MM.1S (cell line): ENCODE results near the gene AP2S1.

Experiments
- DNase-seq: peaks from one replicate; pipeline ENCODE4 v3.0.0-alpha.2; 2015
- H2AFZ ChIP-seq: fragments of 300-600 bp; sonication (generic); 2 replicates; pipeline ENCODE4 v1.6.0; 2016; ENCODE audit warnings: antibody characterized with exemption, low read length
- H3F3A ChIP-seq: fragments of 300-600 bp; sonication (generic); 2 replicates; pipeline ENCODE4 v1.6.1; 2016; ENCODE audit warnings: mild to moderate bottlenecking, antibody characterized with exemption, low read length, moderate library complexity, mixed read lengths; ENCODE audit not compliant: insufficient read depth
- H3K27ac ChIP-seq: fragments of 300-600 bp; sonication (generic); 2 replicates; pipeline ENCODE4 v1.5.1; 2016; ENCODE audit warnings: mild to moderate bottlenecking, low read length
- H3K27me3 ChIP-seq: fragments of 300-600 bp; sonication (generic); replicated peaks from 2 replicates; pipeline ENCODE4 v1.6.0; 2016; ENCODE audit warnings: low read length; ENCODE audit not compliant: insufficient read depth
- H3K36me3 ChIP-seq: fragments of 300-600 bp; sonication (generic); replicated peaks from 2 replicates; pipeline ENCODE4 v1.6.1; 2016; ENCODE audit warnings: mild to moderate bottlenecking, low read length, mixed read lengths; ENCODE audit not compliant: insufficient read depth
- H3K4me1 ChIP-seq: fragments of 300-600 bp; sonication (generic); 2 replicates; pipeline ENCODE4 v1.6.1; 2016; ENCODE audit warnings: low read length, mixed read lengths
- H3K4me2 ChIP-seq: fragments of 300-600 bp; sonication (generic); 2 replicates; pipeline ENCODE4 v1.6.0; 2016; ENCODE audit warnings: low read depth, low read length
- H3K4me3 ChIP-seq: fragments of 300-600 bp; sonication (generic); 2 replicates; pipeline ENCODE4 v1.5.1; 2016; ENCODE audit warnings: low read length, mixed read lengths
- H3K79me2 ChIP-seq: fragments of 300-600 bp; sonication (generic); 2 replicates; pipeline ENCODE4 v1.6.1; 2016; ENCODE audit warnings: mixed run types, low read length, mixed read lengths
- H3K9ac ChIP-seq: fragments of 300-600 bp; sonication (generic); 2 replicates; pipeline ENCODE4 v1.6.1; 2016; ENCODE audit warnings: low read length, mixed read lengths
- H3K9me2 ChIP-seq: fragments of 300-600 bp; sonication (generic); replicated peaks from 2 replicates; pipeline ENCODE4 v1.6.1; 2016; ENCODE audit warnings: mild to moderate bottlenecking, low read length, mixed read lengths; ENCODE audit not compliant: insufficient read depth
- H3K9me3 ChIP-seq: fragments of 300-600 bp; sonication (generic); replicated peaks from 2 replicates; pipeline ENCODE4 v1.6.1; 2016; ENCODE audit warnings: mild to moderate bottlenecking, low read length, mixed read lengths; ENCODE audit not compliant: insufficient read depth
- H4K20me1 ChIP-seq: fragments of 300-600 bp; sonication (generic); 2 replicates; pipeline ENCODE4 v1.6.1; 2016; ENCODE audit warnings: mild to moderate bottlenecking, low read length, moderate library complexity, mixed read lengths; ENCODE audit not compliant: insufficient read depth
- EZH2 ChIP-seq: fragments of 300-600 bp; sonication (generic); optimal IDR thresholded peaks from 2 replicates; pipeline ENCODE3; 2017; ENCODE audit warnings: low read depth, mild to moderate bottlenecking, antibody characterized with exemption, low read length, mixed read lengths
- EZH2phosphoT487 ChIP-seq: fragments of 300-600 bp; sonication (generic); IDR thresholded peaks from 2 replicates; pipeline ENCODE4 v1.6.1; 2018; ENCODE audit warnings: antibody characterized with exemption, low read length
- TF ChIP-seq, protein P1 (sequence below): fragments of 300-600 bp; sonication (generic); IDR thresholded peaks from 2 replicates; pipeline ENCODE4 v1.5.1; 2016; ENCODE audit warnings: antibody characterized with exemption, low read length, mixed read lengths

AP2S1 gene

DNA sequence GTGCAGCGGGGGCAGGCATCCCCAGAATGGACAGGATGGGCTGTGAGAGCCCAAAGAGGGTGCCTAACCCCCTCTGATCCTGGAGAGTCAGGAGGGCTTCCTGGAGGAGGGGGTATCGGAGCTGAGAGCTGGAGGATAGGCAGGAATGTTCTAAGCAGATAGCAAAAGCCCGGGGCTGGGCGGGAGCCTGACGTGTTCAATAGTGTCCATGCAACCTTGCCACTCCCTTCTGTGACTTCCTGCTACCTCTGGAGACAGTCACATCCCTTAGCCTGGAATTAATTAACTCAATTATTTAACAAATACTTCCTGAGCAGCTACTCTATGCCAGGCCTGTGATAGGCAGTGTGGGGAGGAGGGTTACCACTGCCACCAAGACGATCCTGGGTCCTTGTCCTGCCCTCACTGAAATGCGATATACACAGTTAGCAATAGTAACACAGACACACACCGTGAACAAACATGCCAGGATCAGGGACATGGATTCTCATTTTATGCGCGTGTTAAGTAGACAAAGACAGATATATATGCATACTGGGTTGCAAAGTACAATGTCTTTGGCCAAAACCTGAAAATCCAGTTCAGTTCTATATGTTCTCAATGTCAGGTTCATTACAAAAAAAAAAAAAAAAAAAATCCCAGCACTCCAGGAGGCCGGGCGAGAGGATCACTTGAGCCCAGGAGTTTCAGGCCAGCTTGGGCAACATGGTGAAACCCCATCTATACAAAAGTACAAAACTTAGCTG, 10.7 kb downstream of the AP2S1 start:
- Histone ChIP-seq H3K4me3 (no peak overlapping the region), H4K20me1 (no peaks in the 10 kb centered on the region), H3K79me2 (no peaks in the 10 kb centered on the region), H3K27ac (no peak overlapping the region), H3K4me1 (no peaks in the 10 kb centered on the region), H3K36me3 (no peaks in the 10 kb centered on the region), H3K4me2 (no peak overlapping the region), H3K27me3 (no peaks in the 10 kb centered on the region), H3F3A (no peaks in the 10 kb centered on the region), H3K9ac (no peak overlapping the region), H3K9me2 (no peaks in the 10 kb centered on the region), H3K9me3 (no peaks in the 10 kb centered on the region), H2AFZ (no peak overlapping the region)
- no peak for DNase-seq
- TF ChIP-seq, protein P1, sequence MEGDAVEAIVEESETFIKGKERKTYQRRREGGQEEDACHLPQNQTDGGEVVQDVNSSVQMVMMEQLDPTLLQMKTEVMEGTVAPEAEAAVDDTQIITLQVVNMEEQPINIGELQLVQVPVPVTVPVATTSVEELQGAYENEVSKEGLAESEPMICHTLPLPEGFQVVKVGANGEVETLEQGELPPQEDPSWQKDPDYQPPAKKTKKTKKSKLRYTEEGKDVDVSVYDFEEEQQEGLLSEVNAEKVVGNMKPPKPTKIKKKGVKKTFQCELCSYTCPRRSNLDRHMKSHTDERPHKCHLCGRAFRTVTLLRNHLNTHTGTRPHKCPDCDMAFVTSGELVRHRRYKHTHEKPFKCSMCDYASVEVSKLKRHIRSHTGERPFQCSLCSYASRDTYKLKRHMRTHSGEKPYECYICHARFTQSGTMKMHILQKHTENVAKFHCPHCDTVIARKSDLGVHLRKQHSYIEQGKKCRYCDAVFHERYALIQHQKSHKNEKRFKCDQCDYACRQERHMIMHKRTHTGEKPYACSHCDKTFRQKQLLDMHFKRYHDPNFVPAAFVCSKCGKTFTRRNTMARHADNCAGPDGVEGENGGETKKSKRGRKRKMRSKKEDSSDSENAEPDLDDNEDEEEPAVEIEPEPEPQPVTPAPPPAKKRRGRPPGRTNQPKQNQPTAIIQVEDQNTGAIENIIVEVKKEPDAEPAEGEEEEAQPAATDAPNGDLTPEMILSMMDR: no peak
- TF ChIP-seq EZH2 (no peak), EZH2phosphoT487 (no peak)

DNA sequence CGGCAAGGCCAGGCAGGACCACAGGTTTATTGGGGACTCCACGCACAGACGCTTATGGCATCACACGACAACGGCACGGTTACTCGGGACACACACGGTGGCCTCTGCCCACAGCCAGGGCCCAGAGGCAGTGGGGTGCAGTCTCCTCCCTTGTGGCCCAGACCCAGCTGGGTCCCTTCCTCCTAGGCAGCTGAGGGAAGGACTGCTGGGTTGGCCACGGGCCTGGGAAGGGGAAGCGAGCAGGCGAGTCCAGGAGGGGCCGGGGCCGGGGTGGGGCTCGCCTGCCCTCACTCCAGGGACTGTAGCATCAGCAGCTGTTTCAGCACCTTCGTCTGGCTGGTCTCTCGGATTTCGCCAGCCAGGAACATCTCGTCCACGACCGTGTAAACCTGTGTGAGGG, 12.5 kb downstream of the AP2S1 start:
- Histone ChIP-seq H3K9me3 (no peaks in the 10 kb centered on the region), H3K4me2 (no peak overlapping the region), H3F3A (no peaks in the 10 kb centered on the region), H3K9ac (no peak overlapping the region), H3K36me3 (no peaks in the 10 kb centered on the region), H2AFZ (no peak overlapping the region), H3K4me3 (no peak overlapping the region), H3K9me2 (no peaks in the 10 kb centered on the region), H3K27ac (no peak overlapping the region), H3K27me3 (no peaks in the 10 kb centered on the region), H4K20me1 (no peaks in the 10 kb centered on the region), H3K79me2 (no peaks in the 10 kb centered on the region), H3K4me1 (no peaks in the 10 kb centered on the region)
- no peak for DNase-seq
- TF ChIP-seq EZH2 (no peak), EZH2phosphoT487 (no peak)
- TF ChIP-seq, protein P1: no peak

GRCh38 chr19:46834984-46835383, 15.7 kb downstream of the AP2S1 start:
- no peaks in the 10 kb centered on the region for H3K9me2 ChIP-seq
- H3K9ac ChIP-seq: no peak overlapping the region
- H3K4me3 ChIP-seq: no peak overlapping the region
- H2AFZ ChIP-seq: no peak overlapping the region
- H3K27ac ChIP-seq: no peak overlapping the region
- no peaks in the 10 kb centered on the region for H3F3A ChIP-seq
- no peak overlapping the region for H3K4me2 ChIP-seq
- H4K20me1 ChIP-seq: no peaks in the 10 kb centered on the region
- H3K27me3 ChIP-seq: no peaks in the 10 kb centered on the region
- no peaks in the 10 kb centered on the region for H3K36me3 ChIP-seq
- H3K9me3 ChIP-seq: no peaks in the 10 kb centered on the region
- TF ChIP-seq EZH2phosphoT487 (no peak), EZH2 (no peak)
- TF ChIP-seq, protein P1: no peak
- DNase-seq: no peak
- no peaks in the 10 kb centered on the region for H3K79me2 ChIP-seq
- H3K4me1 ChIP-seq: no peaks in the 10 kb centered on the region
